GM12892 (cell line): ENCODE data around the gene NCAM1.

ENCODE experiments used
- POLR2A ChIP-seq: IDR thresholded peaks from 2 replicates; pipeline ENCODE4 v1.6.1; 2011; ENCODE audit warnings: low read depth, low read length, control low read depth
- POLR2AphosphoS5 ChIP-seq: IDR thresholded peaks from 2 replicates; pipeline ENCODE4 v1.6.1; 2011; ENCODE audit warnings: low read depth, low read length, control low read depth
- TAF1 ChIP-seq: IDR thresholded peaks from 2 replicates; pipeline ENCODE4 v1.6.1; 2011; ENCODE audit warnings: low read depth, mild to moderate bottlenecking, control low read depth, low read length, borderline replicate concordance

GRCh38 chr11:113046866-113047265, 85.6 kb downstream of the NCAM1 start:
- TF ChIP-seq POLR2AphosphoS5: no peak
- no peak for TF ChIP-seq POLR2A
- no peak for TF ChIP-seq TAF1
